ENCODE data around the gene SUSD6.

SUSD6 gene

GRCh38 chr14:69629225-69630127 is 18.1 kb downstream of the SUSD6 start:
- no peak for TF ChIP-seq CTCF (conservative IDR thresholded peaks at IDR 0.05; ENCODE audit: low read length)
- peak; percentile 34 for DNase-seq (ENCODE audit: low read depth)
- H3K4me3 ChIP-seq (ENCODE audit: low read length): no peak overlapping the region

GRCh38 chr14:69630360-69630759 is 19.0 kb downstream of the SUSD6 start:
- no peak for TF ChIP-seq CTCF (conservative IDR thresholded peaks at IDR 0.05; ENCODE audit: low read length)
- no peak for DNase-seq (ENCODE audit: low read depth)
- no peak overlapping the region for H3K4me3 ChIP-seq (ENCODE audit: low read length)

GRCh38 chr14:69631509-69631908 is 20.1 kb downstream of the SUSD6 start:
- no peak overlapping the region for H3K4me3 ChIP-seq (ENCODE audit: low read length)
- TF ChIP-seq CTCF (conservative IDR thresholded peaks at IDR 0.05; ENCODE audit: low read length): no peak
- DNase-seq (ENCODE audit: low read depth): peak; percentile 65

- H3K4me3 ChIP-seq (ENCODE audit: low read length): no peak overlapping the region
- DNase-seq (ENCODE audit: low read depth): no peak
- no peak for TF ChIP-seq CTCF (conservative IDR thresholded peaks at IDR 0.05; ENCODE audit: low read length)
Observed at GRCh38 chr14:69632164-69632563, 20.8 kb downstream of the SUSD6 start.

GRCh38 chr14:69632593-69633151 is 21.3 kb downstream of the SUSD6 start:
- no peak overlapping the region for H3K4me3 ChIP-seq (ENCODE audit: low read length)
- TF ChIP-seq CTCF (conservative IDR thresholded peaks at IDR 0.05; ENCODE audit: low read length): no peak
- no peak for DNase-seq (ENCODE audit: low read depth)

GRCh38 chr14:69633238-69633637 is 21.8 kb downstream of the SUSD6 start:
- DNase-seq (ENCODE audit: low read depth): no peak
- TF ChIP-seq CTCF (conservative IDR thresholded peaks at IDR 0.05; ENCODE audit: low read length): no peak
- no peak overlapping the region for H3K4me3 ChIP-seq (ENCODE audit: low read length)

All from AG10803 (cell line).